Activated T-helper 1 cell treated with anti-CD3 and anti-CD28 coated beads, Interleukin-12 subunit alpha, Interleukin-12 subunit beta, Interleukin-2, Interleukin-4 antibody, amounts not matched to agents 30 ng/mL and 10 ng/mL and 1 ng/mL, durations not matched to agents 14 hours and 24 hours and 36 hours (primary cell): ENCODE results near the gene OBP2B. TPM values are rescaled to one million over a fixed set of nuclear protein-coding genes. Genes with fewer than 3 reads are reported as not detected.
A peak's percentile ranks its signal among the peaks of the same experiment; 100 is the strongest.
"Not testable (repeated sequence)": the region's sequence is repeated elsewhere in the genome, so short reads cannot be mapped to it uniquely, and the experiment has no call there.

ENCODE experiments used
- DNase-seq: peaks from one replicate; pipeline ENCODE4 v3.0.0; 2021; ENCODE audit warnings: low spot score
- H3K27ac Mint-ChIP-seq: one replicate; pipeline ENCODE4 v1.8.0; 2021; ENCODE audit warnings: mild to moderate bottlenecking, mixed read lengths
- H3K27me3 Mint-ChIP-seq: one replicate; pipeline ENCODE4 v1.8.0; 2022; ENCODE audit warnings: mild to moderate bottlenecking, moderate library complexity, mixed read lengths; ENCODE audit not compliant: insufficient read depth
- H3K36me3 Mint-ChIP-seq: one replicate; pipeline ENCODE4 v1.8.0; 2021; ENCODE audit warnings: low read depth, mixed read lengths
- H3K4me1 Mint-ChIP-seq: one replicate; pipeline ENCODE4 v1.8.0; 2021; ENCODE audit warnings: low read depth, mixed read lengths
- H3K4me3 Mint-ChIP-seq: one replicate; pipeline ENCODE4 v1.8.0; 2021; ENCODE audit warnings: mild to moderate bottlenecking, moderate library complexity, mixed read lengths
- H3K9me3 Mint-ChIP-seq: one replicate; pipeline ENCODE4 v1.8.0; 2021; ENCODE audit warnings: mixed read lengths
- intact Hi-C: fragments of 100-400 bp; cut with micrococcal nuclease; formaldehyde crosslinking; loops from one replicate; pipeline ENCODE4 v1.15.1; 2024
- total RNA-seq: library from RNA; stranded (reverse); gene quantifications from 2 replicates; pipeline ENCODE4 v1.2.3, GENCODE V29; 2022

The OBP2B gene
- total RNA-seq, 1 donor from 2014 or later, result not detected

GRCh38 chr9:133249337-133249736 lies 40.3 kb upstream of the OBP2B start:
- Mint-ChIP-seq H3K4me3 (no peak overlapping the region), H3K4me1 (peaks cover 23% of the 10 kb centered on the region), H3K9me3 (no peaks in the 10 kb centered on the region), H3K27me3 (peaks cover 8% of the 10 kb centered on the region), H3K27ac (no peak overlapping the region), H3K36me3 (peaks cover 2% of the 10 kb centered on the region)
- intact Hi-C loops, result no loop called here
- DNase-seq, result no peak

- Mint-ChIP-seq H3K27me3 (peaks cover 8% of the 10 kb centered on the region), H3K27ac (no peak overlapping the region), H3K4me1 (peaks cover 22% of the 10 kb centered on the region), H3K4me3 (no peak overlapping the region), H3K9me3 (no peaks in the 10 kb centered on the region), H3K36me3 (peaks cover 2% of the 10 kb centered on the region)
- no peak for DNase-seq
- intact Hi-C loops, result no loop called here
Observed at GRCh38 chr9:133248726-133249295, 39.8 kb upstream of the OBP2B start.

DNA sequence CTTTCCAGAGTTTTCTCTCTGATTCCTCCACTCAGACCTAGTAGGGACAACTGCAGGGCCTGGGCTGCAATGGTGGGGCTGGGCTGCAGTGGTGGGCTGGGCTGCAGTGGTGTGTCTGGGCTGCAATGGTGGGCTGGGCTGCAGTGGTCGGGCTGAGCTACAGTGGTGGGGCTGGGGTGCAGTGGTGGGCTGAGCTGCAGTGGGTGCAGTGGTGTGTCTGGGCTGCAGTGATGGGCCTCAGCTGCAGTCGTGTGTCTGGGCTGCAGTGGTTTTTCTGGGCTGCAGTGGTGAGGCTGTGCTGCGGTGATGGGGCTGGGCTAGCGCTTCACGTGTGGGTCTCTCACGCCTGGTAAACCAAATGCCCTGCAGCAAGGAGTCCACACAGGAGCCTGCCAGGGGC lies 38.6 kb upstream of the OBP2B start:
- Mint-ChIP-seq H3K27ac (no peak overlapping the region), H3K4me1 (peaks cover 12% of the 10 kb centered on the region), H3K9me3 (no peaks in the 10 kb centered on the region), H3K27me3 (peaks cover 8% of the 10 kb centered on the region), H3K36me3 (peaks cover 2% of the 10 kb centered on the region), H3K4me3 (no peak overlapping the region)
- no peak for DNase-seq
- intact Hi-C loops, result no loop called here

GRCh38 chr9:133246991-133247390 lies 37.9 kb upstream of the OBP2B start:
- Mint-ChIP-seq H3K27ac (no peak overlapping the region), H3K27me3 (peaks cover 12% of the 10 kb centered on the region), H3K4me1 (peaks cover 12% of the 10 kb centered on the region), H3K4me3 (no peak overlapping the region), H3K9me3 (no peaks in the 10 kb centered on the region), H3K36me3 (peaks cover 2% of the 10 kb centered on the region)
- intact Hi-C loops, result no loop called here
- no peak for DNase-seq

GRCh38 chr9:133246562-133246961 lies 37.5 kb upstream of the OBP2B start:
- H3K27ac Mint-ChIP-seq, result no peak overlapping the region
- no peaks in the 10 kb centered on the region for H3K9me3 Mint-ChIP-seq
- H3K36me3 Mint-ChIP-seq, result peaks cover 2% of the 10 kb centered on the region
- DNase-seq, result no peak
- peaks cover 12% of the 10 kb centered on the region for H3K27me3 Mint-ChIP-seq
- no peak overlapping the region for H3K4me3 Mint-ChIP-seq
- H3K4me1 Mint-ChIP-seq, result peaks cover 12% of the 10 kb centered on the region
- intact Hi-C loops, result no loop called here

DNA sequence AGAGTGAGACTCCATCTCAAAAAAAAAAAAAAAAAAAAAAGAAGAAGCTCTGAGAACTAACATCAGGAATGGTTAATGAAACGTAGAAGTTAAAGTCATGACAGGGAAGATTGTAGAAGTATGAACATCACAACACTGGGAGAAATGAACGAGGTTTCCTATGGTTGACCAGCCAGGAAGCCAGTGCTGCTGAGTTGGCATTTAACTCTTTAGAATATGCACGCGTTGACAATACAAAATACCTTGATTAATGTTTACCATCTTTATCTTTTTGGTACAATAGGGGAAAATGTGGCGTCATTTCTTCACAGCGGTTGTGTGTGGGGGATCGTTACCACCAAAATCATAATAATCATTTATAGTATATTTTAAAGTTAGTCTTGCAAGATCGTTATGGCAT lies 33.9 kb upstream of the OBP2B start:
- intact Hi-C loops, result no loop called here
- no peaks in the 10 kb centered on the region for H3K9me3 Mint-ChIP-seq
- peaks cover 15% of the 10 kb centered on the region for H3K27me3 Mint-ChIP-seq
- no peak overlapping the region for H3K27ac Mint-ChIP-seq
- no peak for DNase-seq
- no peaks in the 10 kb centered on the region for H3K36me3 Mint-ChIP-seq
- peaks cover 8% of the 10 kb centered on the region for H3K4me1 Mint-ChIP-seq
- H3K4me3 Mint-ChIP-seq, result no peak overlapping the region

GRCh38 chr9:133242241-133242640 lies 33.2 kb upstream of the OBP2B start:
- H3K27ac Mint-ChIP-seq, result no peak overlapping the region
- intact Hi-C loops, result no loop called here
- H3K4me1 Mint-ChIP-seq, result peaks cover 14% of the 10 kb centered on the region
- no peak overlapping the region for H3K4me3 Mint-ChIP-seq
- no peak for DNase-seq
- no peaks in the 10 kb centered on the region for H3K36me3 Mint-ChIP-seq
- H3K27me3 Mint-ChIP-seq, result peaks cover 19% of the 10 kb centered on the region
- no peaks in the 10 kb centered on the region for H3K9me3 Mint-ChIP-seq

DNA sequence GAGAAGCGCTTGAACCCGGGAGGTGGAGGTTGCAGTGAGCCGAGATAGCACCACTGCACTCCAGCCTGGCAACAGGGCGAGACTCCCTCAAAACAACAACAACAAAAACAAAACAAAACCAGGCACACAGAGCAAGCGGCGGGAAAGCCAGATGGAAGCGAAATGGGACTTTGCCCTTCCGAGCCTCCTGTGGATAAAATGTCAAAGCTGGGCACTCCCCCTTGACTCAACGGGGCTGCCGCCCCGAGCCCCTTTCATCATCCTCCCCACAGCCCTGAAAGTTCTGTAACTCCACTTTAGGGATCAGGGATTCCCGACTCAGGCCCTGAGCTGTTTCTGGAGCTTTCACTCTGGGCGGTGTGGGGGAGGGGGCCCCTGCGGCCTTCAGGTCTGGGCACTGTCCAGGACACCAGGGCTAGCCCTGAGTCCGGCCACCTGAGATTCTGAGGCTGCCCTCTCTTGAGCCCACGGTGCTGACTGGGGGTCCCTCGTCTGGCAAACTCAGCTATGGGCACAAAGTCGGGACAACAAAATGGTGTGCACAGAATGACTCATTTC lies 30.6 kb upstream of the OBP2B start:
- H3K36me3 Mint-ChIP-seq, result no peaks in the 10 kb centered on the region
- peaks cover 14% of the 10 kb centered on the region for H3K27me3 Mint-ChIP-seq
- intact Hi-C loops, result loop anchor here (1.0 kb wide), 2 partner anchors 90 to 247 kb away; no protein-coding TSS in a partner anchor
- H3K9me3 Mint-ChIP-seq, result no peaks in the 10 kb centered on the region
- DNase-seq, result no peak
- H3K4me1 Mint-ChIP-seq, result peaks cover 14% of the 10 kb centered on the region
- H3K4me3 Mint-ChIP-seq, result peak overlapping the region; percentile 49
- H3K27ac Mint-ChIP-seq, result no peak overlapping the region

- intact Hi-C loops, result loop anchor here (1.0 kb wide), 2 partner anchors 90 to 247 kb away; no protein-coding TSS in a partner anchor
- Mint-ChIP-seq H3K27ac (no peak overlapping the region), H3K36me3 (no peaks in the 10 kb centered on the region), H3K27me3 (peaks cover 14% of the 10 kb centered on the region), H3K4me1 (peaks cover 14% of the 10 kb centered on the region), H3K4me3 (peak overlapping the region; percentile 49), H3K9me3 (no peaks in the 10 kb centered on the region)
- peak; percentile 61 for DNase-seq
Observed at GRCh38 chr9:133238851-133239532, 29.9 kb upstream of the OBP2B start.

- Mint-ChIP-seq H3K36me3 (no peaks in the 10 kb centered on the region), H3K4me1 (peaks cover 14% of the 10 kb centered on the region), H3K4me3 (no peak overlapping the region), H3K27ac (no peak overlapping the region), H3K9me3 (no peaks in the 10 kb centered on the region), H3K27me3 (peaks cover 14% of the 10 kb centered on the region)
- intact Hi-C loops, result no loop called here
- peak; percentile 22 for DNase-seq
Observed at GRCh38 chr9:133238272-133238850, 29.3 kb upstream of the OBP2B start.

DNA sequence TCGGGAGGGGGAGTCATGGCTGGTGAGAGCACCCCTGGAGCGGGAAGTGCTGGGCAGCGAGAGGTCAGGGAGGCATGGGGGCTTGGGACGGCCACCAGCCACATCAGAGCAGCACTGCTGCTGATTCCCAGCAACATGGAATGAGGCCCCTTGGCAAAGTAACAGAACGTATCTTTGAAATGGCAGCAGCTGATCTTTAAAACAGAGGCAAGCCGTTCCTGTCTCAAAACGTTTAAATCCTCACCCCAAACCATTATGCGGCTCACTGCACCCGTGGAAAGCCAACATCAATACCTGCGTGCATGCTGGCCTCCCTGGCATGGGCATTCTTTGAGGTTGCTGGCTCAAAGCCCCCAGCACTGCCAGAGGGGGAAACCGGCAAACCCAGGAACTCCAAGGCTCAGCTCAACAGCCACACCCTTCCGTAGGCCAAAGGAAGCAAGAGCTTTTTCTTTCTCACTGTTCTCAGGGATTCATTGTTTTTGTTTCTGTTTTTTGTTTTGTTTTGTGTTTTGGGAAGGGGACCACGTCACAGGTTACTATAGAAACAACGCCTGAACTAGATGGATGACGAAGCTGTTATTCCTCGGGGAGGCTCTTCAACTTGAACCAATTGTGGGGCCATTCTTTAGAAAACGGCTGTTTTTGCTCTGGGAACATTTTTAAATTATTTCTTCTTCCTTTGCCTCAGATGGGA lies 28.1 kb upstream of the OBP2B start:
- Mint-ChIP-seq H3K27me3 (peaks cover 12% of the 10 kb centered on the region), H3K4me3 (no peak overlapping the region), H3K9me3 (no peaks in the 10 kb centered on the region), H3K36me3 (no peaks in the 10 kb centered on the region), H3K27ac (no peak overlapping the region), H3K4me1 (peaks cover 14% of the 10 kb centered on the region)
- no peak for DNase-seq
- intact Hi-C loops, result no loop called here

DNA sequence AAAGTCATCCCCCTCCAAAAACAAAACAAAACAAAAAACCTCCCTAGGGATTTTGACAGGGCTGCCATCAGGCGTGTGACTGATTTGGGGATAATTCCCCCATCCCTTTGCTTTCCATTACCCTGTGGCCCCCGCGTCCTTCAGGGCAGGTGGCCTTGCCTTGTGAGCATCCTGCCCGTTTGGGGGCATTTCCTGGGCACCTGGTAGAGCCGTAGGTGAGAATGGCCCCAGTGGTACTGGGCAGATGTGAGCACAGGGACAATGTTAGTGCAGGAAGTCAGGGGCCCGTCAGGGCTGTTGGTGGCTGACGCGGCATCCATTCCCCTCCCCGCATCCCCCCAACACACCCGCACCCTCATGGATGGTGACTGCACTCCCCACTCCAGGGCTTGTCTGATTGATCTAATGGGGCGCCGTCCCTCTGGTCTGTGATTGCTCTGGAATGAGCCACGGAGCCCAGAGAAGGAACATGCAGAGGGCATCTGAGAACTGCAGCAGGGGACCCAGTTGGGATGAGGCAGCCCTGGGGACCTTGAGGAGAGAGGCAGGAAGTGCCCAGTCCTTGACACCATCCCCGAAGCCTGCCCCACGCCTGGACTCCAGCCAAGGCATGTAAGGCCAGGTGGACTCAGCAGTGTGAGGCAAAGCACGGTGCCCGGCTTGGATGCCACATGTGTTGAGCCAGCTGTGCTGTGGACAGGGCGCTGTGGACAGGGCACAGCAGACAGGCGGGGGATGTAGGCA lies 27.4 kb upstream of the OBP2B start:
- DNase-seq, H3K9me3 Mint-ChIP-seq, H3K27ac Mint-ChIP-seq, intact Hi-C loops, H3K4me3 Mint-ChIP-seq, H3K36me3 Mint-ChIP-seq: not testable (repeated sequence)
- Mint-ChIP-seq H3K4me1 (peaks cover 14% of the 10 kb centered on the region), H3K27me3 (peaks cover 12% of the 10 kb centered on the region)
